Loucy (cell line): Measurements from ENCODE around the gene UPP1.

Experiments used
- H2AFZ ChIP-seq: fragments of 200-600 bp; sonication (generic); 2 replicates; pipeline ENCODE4 v1.6.0; 2016; ENCODE audit warnings: antibody characterized with exemption, mild to moderate bottlenecking, low read length, moderate library complexity
- H3F3A ChIP-seq: fragments of 200-600 bp; 2 replicates; pipeline ENCODE4 v1.6.0; 2016; ENCODE audit warnings: antibody characterized with exemption, low read depth, mild to moderate bottlenecking
- H3K27me3 ChIP-seq: fragments of 200-600 bp; sonication (generic); 2 replicates; pipeline ENCODE4 v1.6.1; 2014; ENCODE audit warnings: low read length, mild to moderate bottlenecking; ENCODE audit not compliant: insufficient read depth, poor library complexity, severe bottlenecking
- H3K36me3 ChIP-seq: fragments of 200-600 bp; sonication (generic); 2 replicates; pipeline ENCODE4 v1.6.1; 2016; ENCODE audit warnings: low read length; ENCODE audit not compliant: insufficient read depth
- H3K4me1 ChIP-seq: fragments of 200-600 bp; sonication (generic); 2 replicates; pipeline ENCODE4 v1.5.1; 2014; ENCODE audit warnings: low read length, mild to moderate bottlenecking; ENCODE audit not compliant: insufficient read depth, poor library complexity, severe bottlenecking
- H3K4me2 ChIP-seq: fragments of 200-600 bp; sonication (generic); 2 replicates; pipeline ENCODE4 v1.6.0; 2014; ENCODE audit warnings: antibody characterized with exemption, low read length, low read depth, mild to moderate bottlenecking; ENCODE audit not compliant: poor library complexity, severe bottlenecking
- H3K4me3 ChIP-seq: fragments of 200-600 bp; sonication (generic); 2 replicates; pipeline ENCODE4 v1.5.1; 2014; ENCODE audit warnings: low read length, mild to moderate bottlenecking, mixed read lengths; ENCODE audit not compliant: poor library complexity, severe bottlenecking
- H3K79me2 ChIP-seq: fragments of 200-600 bp; sonication (generic); 2 replicates; pipeline ENCODE4 v1.6.1; 2014; ENCODE audit warnings: low read length; ENCODE audit not compliant: insufficient read depth
- H3K9ac ChIP-seq: fragments of 200-600 bp; sonication (generic); 2 replicates; pipeline ENCODE4 v1.6.0; 2014; ENCODE audit warnings: mild to moderate bottlenecking, low read depth, low read length, moderate library complexity; ENCODE audit not compliant: poor library complexity, severe bottlenecking
- H3K9me2 ChIP-seq: fragments of 200-600 bp; sonication (generic); replicated peaks from 2 replicates; pipeline ENCODE4 v1.6.1; 2016; ENCODE audit warnings: low read depth, low read length, mixed read lengths
- H3K9me3 ChIP-seq: fragments of 200-600 bp; sonication (generic); 2 replicates; pipeline ENCODE4 v1.6.1; 2014; ENCODE audit warnings: mild to moderate bottlenecking, antibody characterized with exemption, low read length, low read depth; ENCODE audit not compliant: insufficient read depth
- H4K20me1 ChIP-seq: fragments of 200-600 bp; sonication (generic); 2 replicates; pipeline ENCODE4 v1.6.0; 2014; ENCODE audit warnings: antibody characterized with exemption, low read length, mild to moderate bottlenecking; ENCODE audit not compliant: insufficient read depth, poor library complexity, severe bottlenecking
- EZH2phosphoT487 ChIP-seq: fragments of 200-600 bp; IDR thresholded peaks from 2 replicates; pipeline ENCODE4 v1.6.1; 2018; ENCODE audit warnings: antibody characterized with exemption, mild to moderate bottlenecking, moderate library complexity, borderline replicate concordance
- TF ChIP-seq, protein P1 (sequence below): fragments of 200-600 bp; sonication (generic); conservative IDR thresholded peaks from 2 replicates; pipeline ENCODE4 v1.5.1; 2014; ENCODE audit warnings: mild to moderate bottlenecking, antibody characterized with exemption, low read length

Gene UPP1

DNA sequence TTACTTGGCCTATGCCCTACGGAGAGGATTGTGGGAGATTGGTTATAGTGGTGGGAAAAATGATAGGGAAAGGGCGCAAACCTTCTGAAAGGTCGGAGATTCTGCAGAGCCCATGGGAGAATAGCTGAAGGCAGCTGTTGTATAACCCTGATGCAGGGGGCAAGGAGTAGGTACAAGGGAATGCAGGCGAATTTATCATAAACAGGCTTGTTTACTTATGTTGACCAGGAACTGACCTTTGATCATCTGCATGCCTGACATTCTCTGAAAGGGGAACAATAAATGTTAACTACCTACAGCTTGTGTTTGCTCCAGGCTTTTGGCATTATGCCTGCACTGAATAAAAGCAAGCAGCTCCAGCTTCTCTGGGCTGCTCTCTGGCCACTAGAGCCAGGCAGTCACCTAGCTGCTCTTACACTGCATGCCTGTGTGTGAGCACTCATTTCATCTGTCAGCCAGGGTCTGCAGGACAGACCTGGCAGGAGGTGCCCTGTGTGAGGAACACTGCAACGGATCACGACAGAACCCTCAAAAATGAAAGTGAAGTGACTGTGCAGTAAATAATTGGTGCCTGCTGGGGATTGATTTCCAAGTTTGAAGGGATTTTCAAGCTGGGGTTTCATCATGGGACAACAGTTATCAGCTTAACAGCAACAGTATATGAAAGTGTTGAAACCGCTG is 51.1 kb downstream of the UPP1 start:
- no peaks in the 10 kb centered on the region for H3K36me3 ChIP-seq
- no peaks in the 10 kb centered on the region for H4K20me1 ChIP-seq
- H3K9me2 ChIP-seq, result no peaks in the 10 kb centered on the region
- H3K9ac ChIP-seq, result no peak overlapping the region
- no peak for TF ChIP-seq EZH2phosphoT487
- TF ChIP-seq, protein P1, sequence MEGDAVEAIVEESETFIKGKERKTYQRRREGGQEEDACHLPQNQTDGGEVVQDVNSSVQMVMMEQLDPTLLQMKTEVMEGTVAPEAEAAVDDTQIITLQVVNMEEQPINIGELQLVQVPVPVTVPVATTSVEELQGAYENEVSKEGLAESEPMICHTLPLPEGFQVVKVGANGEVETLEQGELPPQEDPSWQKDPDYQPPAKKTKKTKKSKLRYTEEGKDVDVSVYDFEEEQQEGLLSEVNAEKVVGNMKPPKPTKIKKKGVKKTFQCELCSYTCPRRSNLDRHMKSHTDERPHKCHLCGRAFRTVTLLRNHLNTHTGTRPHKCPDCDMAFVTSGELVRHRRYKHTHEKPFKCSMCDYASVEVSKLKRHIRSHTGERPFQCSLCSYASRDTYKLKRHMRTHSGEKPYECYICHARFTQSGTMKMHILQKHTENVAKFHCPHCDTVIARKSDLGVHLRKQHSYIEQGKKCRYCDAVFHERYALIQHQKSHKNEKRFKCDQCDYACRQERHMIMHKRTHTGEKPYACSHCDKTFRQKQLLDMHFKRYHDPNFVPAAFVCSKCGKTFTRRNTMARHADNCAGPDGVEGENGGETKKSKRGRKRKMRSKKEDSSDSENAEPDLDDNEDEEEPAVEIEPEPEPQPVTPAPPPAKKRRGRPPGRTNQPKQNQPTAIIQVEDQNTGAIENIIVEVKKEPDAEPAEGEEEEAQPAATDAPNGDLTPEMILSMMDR, result no peak
- H2AFZ ChIP-seq, result no peak overlapping the region
- H3K9me3 ChIP-seq, result no peaks in the 10 kb centered on the region
- H3K79me2 ChIP-seq, result no peaks in the 10 kb centered on the region
- no peak overlapping the region for H3K4me2 ChIP-seq
- no peaks in the 10 kb centered on the region for H3F3A ChIP-seq
- H3K4me3 ChIP-seq, result no peak overlapping the region
- H3K4me1 ChIP-seq, result no peaks in the 10 kb centered on the region
- no peaks in the 10 kb centered on the region for H3K27me3 ChIP-seq

DNA sequence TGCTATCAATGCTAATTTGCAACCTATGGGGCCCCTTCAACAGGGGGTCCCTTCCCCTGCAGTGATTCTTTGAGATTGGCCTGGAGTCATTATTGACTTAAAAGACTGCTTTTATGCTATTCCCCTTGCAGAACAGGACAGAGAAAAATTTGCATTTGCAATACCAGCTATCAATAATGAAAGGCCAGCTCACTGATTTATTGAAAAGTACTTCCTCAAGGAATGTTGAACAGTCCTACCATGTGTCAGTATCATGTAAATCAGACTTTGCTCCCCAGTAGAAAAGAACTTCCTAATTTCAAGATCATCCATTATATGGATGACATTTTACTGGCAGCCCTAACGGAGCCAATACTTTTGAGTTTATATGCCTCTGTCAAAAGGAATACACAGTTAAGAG is 52.5 kb downstream of the UPP1 start:
- H3K36me3 ChIP-seq, result no peaks in the 10 kb centered on the region
- no peak for TF ChIP-seq EZH2phosphoT487
- TF ChIP-seq, protein P1, result no peak
- no peak overlapping the region for H3K4me2 ChIP-seq
- H3K27me3 ChIP-seq, result no peaks in the 10 kb centered on the region
- no peaks in the 10 kb centered on the region for H3F3A ChIP-seq
- H3K9me2 ChIP-seq, result no peaks in the 10 kb centered on the region
- no peaks in the 10 kb centered on the region for H4K20me1 ChIP-seq
- no peak overlapping the region for H3K9ac ChIP-seq
- no peak overlapping the region for H3K4me3 ChIP-seq
- no peaks in the 10 kb centered on the region for H3K4me1 ChIP-seq
- no peak overlapping the region for H2AFZ ChIP-seq
- no peaks in the 10 kb centered on the region for H3K9me3 ChIP-seq
- H3K79me2 ChIP-seq, result no peaks in the 10 kb centered on the region

DNA sequence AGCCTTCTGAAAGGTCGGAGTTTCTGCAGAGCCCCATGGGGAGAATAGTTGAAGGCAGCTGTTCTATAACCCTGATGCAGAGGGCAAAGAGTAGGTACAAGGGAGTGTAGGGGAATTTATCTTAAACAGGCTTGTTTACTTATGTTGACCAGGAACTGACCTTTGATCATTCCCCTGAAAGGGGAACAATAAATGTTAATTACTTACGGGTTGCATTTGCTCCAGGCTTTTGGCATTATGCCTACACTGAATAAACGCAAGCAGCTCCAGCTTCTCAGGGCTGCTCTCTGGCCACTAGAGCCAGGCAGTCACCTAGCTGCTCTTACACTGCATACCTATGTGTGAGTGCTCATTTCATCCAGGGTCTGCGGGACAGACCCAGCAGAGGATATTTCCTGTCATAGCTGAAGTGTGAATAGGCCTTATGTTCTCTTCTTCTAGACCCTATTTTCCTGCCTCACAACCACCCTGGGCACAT is 55.3 kb downstream of the UPP1 start:
- no peak overlapping the region for H2AFZ ChIP-seq
- TF ChIP-seq, protein P1, result no peak
- TF ChIP-seq EZH2phosphoT487, result no peak
- no peaks in the 10 kb centered on the region for H3K9me3 ChIP-seq
- H4K20me1 ChIP-seq, result no peaks in the 10 kb centered on the region
- H3K9me2 ChIP-seq, result no peaks in the 10 kb centered on the region
- H3F3A ChIP-seq, result no peaks in the 10 kb centered on the region
- H3K27me3 ChIP-seq, result no peaks in the 10 kb centered on the region
- no peak overlapping the region for H3K4me2 ChIP-seq
- no peak overlapping the region for H3K4me3 ChIP-seq
- no peaks in the 10 kb centered on the region for H3K4me1 ChIP-seq
- no peaks in the 10 kb centered on the region for H3K36me3 ChIP-seq
- no peaks in the 10 kb centered on the region for H3K79me2 ChIP-seq
- no peak overlapping the region for H3K9ac ChIP-seq
